Keratinocyte (primary cell): Measurements from ENCODE around the gene SLC39A13.

Experiments used
- EZH2 ChIP-seq: IDR thresholded peaks from one replicate; pipeline ENCODE4 v1.6.1; 2012; ENCODE audit warnings: inconsistent platforms, mild to moderate bottlenecking, low read length, moderate library complexity
- TF ChIP-seq, protein P1 (sequence below), 3 experiments: IDR thresholded peaks in 1 of 3; conservative IDR thresholded peaks in 1 of 3; optimal IDR thresholded peaks in 1 of 3; 2 replicates in 2 of 3; 3 replicates in 1 of 3; pipeline versions ENCODE3 to v1.5.1; 2011; ENCODE audit warnings: low read length in 3 of 3, mild to moderate bottlenecking in 3 of 3, moderate library complexity in 2 of 3, control low read depth in 1 of 3, inconsistent platforms in 1 of 3; ENCODE audit not compliant: insufficient read depth in 2 of 3; ENCODE audit errors: extremely low read depth in 1 of 3

DNA sequence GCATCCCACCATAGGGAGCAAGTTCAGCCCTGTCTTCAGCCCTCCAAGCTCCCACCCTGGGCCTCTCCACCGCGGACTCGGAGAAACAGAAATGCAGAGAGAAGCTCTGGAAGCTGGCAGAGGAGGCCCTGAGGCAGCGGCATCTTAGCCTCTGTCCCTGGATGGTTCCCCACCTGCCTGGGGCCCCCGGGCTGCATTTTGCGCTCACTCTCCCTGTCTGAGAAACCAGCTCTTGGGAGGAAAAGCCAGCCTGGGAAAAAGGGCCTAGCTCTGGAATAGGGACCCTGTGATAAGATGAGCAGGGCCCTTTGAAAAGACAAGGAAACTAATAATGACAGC is 18.0 kb upstream of the SLC39A13 start:
- TF ChIP-seq, protein P1, sequence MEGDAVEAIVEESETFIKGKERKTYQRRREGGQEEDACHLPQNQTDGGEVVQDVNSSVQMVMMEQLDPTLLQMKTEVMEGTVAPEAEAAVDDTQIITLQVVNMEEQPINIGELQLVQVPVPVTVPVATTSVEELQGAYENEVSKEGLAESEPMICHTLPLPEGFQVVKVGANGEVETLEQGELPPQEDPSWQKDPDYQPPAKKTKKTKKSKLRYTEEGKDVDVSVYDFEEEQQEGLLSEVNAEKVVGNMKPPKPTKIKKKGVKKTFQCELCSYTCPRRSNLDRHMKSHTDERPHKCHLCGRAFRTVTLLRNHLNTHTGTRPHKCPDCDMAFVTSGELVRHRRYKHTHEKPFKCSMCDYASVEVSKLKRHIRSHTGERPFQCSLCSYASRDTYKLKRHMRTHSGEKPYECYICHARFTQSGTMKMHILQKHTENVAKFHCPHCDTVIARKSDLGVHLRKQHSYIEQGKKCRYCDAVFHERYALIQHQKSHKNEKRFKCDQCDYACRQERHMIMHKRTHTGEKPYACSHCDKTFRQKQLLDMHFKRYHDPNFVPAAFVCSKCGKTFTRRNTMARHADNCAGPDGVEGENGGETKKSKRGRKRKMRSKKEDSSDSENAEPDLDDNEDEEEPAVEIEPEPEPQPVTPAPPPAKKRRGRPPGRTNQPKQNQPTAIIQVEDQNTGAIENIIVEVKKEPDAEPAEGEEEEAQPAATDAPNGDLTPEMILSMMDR (optimal IDR thresholded peaks at IDR 0.05 in 1 of 3, IDR thresholded peaks at IDR 0.05 in 1 of 3, conservative IDR thresholded peaks at IDR 0.05 in 1 of 3; ENCODE audit: extremely low read depth in 1 of 3, insufficient read depth in 2 of 3, low read length in 3 of 3), result no peak
- no peak for TF ChIP-seq EZH2
